ENCODE measurements around the gene PAK6.

PAK6 gene

DNA sequence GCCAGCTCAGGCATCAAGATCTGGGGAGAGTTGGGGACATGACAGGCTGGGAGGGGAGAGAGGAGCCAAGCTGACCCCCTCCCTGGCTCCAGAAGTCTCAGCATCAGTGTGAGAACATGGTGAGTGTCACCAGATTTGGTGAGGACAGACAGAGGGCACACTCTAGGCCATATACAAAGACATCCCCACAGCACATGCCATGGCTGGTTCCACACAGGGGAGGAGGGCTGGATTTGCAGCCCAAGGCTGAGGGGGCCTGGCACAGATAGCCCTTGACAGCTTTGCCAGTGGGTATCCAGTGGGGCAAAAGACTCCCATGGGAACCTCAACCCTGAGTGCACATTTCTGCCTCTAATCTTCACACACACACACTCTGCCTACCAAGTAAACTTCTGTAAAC lies 54.1 kb downstream of the PAK6 start:
- no peak for DNase-seq (ENCODE audit: low read depth)

DNA sequence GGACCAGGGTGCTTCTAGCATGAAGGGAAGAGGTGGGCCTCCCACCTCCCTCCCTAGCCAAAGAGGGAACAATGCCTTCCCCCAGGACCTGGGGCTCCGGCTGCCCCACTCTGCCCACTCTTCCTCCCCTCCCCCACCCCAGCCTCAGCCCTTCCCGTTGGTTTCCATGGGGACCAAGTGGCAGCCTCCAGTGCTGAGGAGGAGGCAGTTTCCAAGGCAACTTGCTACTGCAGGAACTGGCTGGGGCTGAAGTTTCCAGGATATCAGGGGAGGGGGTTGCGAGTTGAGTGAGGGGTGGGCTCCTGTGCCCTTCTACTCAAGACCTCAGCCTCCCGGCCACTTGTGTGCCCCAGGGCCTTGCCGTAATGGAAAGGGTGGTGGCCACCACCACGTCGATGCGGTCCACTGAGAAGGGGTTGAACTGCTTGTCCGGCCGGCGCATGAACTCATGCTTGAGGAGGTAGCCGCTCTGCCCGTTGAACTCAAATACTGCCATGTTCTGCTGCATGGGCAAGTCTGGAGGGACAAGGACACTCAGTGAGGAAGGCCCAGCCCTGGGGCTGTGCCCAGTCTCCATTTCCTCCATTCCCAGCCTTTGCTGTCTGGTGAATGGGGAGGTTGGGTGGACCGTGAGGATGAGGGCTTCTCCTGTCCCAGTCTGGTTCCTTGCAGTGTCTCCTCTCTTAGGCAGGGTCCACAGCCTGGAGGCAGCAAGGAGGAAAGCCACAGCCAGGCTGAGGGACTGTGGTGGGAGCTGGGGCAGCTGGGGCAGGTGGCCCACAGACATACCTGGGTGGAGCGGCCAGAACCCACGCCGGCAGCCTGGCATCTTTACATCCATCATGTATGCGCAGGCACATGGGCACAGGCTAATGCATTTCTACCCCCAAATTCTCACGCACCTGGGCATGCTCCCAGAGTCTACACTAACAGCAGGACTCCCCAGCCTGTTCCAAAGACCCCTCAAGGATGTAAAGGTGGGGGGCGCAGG lies 55.3 kb downstream of the PAK6 start:
- no peak for DNase-seq (ENCODE audit: low read depth)

DNA sequence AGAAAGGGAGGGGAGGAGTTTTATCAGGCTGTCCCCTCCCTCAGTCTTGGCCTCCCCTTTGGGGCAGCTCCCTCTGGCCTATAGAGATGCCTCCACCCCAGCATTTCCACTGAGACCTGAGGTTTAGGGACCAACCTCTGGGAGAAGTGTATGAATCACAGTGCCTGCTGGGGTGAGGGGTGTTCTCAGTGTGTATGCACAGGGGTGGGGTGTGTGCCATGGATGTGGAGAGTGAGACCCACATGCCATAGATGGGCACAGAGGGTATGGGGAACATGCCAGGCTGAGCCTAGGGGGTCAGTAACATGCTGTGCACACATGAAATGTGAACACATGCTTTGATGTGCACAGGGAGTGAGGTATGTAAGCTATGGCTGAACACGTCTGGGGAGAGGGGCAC lies 56.4 kb downstream of the PAK6 start:
- no peak for DNase-seq (ENCODE audit: low read depth)

DNA sequence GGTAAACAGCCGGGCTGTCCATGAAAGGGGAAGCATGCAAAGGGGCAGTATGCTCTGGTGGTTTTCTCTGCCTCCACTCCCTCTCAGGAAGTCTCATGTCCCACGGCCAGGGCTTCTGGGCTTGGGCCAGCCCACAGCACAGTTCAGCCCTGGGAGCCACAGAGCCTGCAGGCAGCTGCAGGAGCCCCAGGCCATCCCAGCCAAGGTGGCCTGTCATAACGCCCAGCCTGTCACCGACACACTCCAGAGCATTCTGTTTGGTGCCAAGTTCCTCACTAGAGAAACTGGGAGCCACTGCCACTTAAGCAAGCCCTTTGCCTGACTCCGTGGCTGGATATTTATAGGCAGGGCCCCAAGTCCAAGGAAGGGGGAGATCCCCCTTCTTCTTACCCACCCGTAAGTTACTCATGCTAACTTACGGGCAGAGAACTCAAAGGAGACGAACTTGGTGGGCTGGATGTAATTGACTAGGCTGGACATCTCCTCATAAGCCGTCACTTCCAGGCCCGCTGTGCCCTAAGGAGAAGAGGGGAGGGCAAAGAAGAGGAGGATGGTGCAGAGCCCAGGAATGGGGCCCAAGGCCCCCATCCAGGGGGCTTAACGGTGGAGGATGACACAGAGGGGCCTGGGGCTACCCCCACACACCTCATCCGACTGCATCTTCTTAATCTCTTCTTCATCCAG lies 57.2 kb downstream of the PAK6 start:
- no peak for DNase-seq (ENCODE audit: low read depth)

DNA sequence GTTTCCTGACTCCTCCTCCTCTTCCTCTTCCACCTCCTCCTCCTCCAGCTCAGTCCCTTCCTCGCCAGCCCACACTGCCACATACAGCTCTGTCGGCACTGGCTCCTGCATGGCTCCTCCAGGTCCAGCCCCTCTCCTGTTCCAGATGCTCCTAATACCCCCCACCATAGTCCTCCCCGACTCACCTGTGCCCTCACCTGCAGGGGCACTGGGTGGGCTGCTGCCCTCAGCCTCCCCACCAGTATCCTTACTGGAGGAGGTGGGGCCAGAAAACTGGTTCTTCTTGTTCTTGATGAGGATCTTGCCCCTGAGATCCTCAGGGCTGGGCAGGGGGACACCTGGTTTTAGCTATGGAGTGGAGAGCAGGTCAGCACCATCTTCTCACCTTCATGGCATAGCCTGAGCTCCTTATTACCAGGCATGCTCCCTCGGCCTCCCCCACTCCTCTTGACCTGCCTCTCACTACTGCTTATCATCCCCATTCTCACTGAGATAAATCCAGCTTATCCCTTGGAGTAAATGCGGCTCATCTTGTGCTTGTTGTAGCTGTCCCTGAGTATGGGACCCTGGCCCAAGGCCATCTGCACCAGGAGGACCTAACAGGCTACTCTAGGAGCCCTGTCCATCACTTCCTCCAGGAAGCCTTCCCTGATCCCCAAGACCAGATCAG lies 57.8 kb downstream of the PAK6 start:
- no peak for DNase-seq (ENCODE audit: low read depth)

DNA sequence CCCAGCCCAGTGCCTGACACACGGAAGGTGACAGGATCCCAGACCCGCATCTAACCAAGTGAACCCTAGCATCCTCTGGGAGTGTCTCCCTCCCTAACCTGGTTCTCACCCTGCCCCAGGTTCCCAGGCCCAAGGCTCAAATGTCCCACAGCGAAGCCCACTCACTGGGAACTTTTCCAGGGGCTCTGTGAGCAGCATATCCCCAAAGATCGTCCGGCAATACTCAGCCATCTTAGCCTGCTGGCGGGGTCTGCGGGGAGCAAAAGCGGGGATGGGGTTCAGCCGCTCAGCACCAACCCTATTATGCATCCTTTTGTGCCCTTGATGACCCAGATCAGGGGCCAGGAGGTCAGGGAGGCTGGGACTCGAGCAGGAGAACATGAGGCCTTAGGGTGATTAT lies 58.5 kb downstream of the PAK6 start:
- no peak for DNase-seq (ENCODE audit: low read depth)

DNA sequence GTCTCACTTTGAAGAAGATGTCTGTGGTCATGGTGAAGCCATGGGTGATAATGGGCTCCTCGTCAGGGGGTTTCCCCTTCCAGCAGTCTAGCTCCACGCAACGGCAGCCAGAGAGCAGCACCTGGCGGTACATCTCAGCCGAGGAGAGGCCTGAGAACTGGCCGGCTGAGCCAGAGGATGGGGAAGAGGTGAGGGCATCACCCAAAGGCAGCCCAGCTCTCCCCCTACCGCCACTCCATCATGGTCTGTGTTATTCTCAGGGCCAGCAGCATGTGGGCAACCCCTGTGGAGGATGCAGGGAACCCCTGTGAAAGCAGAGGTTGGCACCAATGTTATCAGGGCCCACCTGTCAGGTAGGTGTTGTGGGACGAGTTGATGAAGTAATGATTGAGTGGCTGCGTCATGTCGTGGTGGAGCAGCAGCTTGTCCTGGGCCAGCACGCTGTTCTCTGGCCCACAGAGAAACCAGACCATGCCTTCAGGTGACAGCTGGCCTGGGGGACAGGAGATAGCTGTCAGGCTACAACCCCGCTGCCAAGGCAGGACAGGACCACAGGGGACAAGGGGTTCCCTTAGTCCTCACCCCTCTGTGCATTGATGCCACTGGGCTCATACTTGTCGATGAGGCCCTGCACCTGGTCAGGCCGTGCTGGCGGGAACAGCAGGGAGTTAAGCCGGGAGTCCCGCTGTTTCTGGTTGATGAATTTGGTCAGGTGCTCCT lies 59.5 kb downstream of the PAK6 start:
- DNase-seq (ENCODE audit: low read depth) = no peak

DNA sequence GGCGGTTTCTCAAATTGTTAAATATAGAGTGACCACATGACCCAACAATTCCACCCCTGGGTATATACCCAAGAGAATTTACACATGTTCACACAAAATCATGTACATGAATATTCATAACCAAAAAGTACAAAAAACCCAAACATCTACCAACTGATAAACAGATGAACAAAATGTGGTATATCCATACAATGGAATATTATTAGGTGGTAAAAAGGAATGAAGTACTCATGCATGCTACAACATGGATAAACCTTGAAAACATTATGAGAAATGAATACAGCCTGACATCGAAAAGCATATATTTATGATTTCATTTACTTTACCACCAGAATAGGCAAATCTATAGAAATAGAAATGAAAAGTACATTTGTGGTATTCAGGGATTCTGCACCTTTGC lies 61.5 kb downstream of the PAK6 start:
- DNase-seq (ENCODE audit: low read depth) = no peak

DNA sequence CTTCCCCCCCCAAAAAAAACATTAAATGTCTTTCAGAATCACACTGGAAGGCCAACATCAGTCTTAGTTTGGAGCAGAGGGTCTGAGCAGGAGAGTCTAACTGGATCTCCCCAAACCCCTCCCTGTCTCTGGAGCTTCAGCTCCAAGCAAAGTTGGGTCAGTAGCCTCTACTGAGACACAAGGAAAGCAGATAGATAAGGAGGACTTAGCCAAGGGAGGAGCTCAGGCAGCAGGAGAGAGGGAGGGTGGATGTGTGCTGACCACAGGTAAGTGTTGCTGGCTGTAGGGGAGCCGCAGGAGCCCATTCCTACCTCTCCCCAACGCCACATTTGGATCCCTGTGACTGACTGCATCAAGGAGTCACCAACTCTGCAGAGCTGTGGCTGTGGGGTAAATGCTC lies 61.9 kb downstream of the PAK6 start:
- no peak for DNase-seq (ENCODE audit: low read depth)

DNA sequence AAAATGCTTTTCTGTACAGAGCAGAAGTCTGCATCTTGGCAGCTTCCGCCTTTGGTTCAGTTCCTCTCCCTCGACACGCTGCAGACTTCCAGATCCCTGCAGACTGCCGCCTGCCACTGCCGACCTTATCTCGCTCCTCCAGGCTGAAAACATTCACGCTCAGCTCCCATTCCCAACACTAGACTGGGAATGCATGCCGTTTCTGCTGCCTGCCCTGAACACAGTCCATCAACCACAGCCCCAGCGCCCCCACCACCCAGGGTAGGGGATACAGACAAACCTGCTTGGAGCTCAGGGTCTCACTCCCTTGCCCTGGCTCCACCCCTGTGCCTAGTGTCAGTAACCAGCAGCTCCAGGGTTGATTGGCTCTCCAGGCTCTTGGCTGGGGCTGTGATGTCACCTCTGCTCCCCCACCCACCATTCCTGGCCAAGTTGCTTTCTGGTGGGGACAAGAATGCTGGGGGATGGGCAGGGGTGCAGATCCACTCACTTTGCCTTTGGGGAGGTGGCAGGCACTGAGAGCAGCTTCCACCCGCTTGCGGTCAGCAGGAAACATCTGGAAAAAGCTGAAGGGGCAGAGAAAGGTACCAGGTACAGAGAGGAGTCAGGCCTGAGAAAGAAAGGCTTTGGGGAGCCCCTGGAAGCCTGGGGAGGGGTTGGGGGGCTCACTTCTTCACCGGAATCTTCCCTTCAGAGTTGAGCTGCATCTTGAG lies 62.8 kb downstream of the PAK6 start:
- no peak for DNase-seq (ENCODE audit: low read depth)

DNA sequence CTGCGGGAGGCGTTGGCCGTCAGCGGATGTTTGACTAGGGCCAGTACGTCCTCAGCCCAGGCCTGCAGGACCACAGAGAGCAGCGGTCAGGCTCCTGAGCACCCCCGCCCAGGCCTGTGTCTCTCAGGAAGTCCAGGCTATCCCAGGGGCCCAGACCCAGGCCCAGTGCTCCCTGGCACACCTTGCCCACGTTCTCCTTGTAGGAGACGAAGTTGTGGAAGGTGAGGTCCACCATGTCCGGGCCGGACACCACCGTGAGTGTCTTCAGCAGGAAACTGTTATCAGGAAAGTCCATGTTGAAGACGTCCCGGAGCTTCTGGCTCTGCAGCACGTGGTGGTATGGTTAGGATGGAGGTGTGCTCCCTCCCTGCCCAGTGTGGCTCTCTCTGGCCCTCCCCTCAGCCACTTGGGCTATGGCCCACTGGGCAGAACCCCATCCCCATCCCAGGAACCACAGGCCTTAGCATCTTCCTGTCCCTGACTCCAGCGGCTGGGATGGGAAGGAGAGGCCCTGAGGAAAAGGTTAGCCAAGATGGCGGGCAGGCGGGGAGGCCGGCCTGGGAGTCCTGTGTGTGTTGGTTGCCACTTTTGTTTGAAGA lies 63.5 kb downstream of the PAK6 start:
- no peak for DNase-seq (ENCODE audit: low read depth)

DNA sequence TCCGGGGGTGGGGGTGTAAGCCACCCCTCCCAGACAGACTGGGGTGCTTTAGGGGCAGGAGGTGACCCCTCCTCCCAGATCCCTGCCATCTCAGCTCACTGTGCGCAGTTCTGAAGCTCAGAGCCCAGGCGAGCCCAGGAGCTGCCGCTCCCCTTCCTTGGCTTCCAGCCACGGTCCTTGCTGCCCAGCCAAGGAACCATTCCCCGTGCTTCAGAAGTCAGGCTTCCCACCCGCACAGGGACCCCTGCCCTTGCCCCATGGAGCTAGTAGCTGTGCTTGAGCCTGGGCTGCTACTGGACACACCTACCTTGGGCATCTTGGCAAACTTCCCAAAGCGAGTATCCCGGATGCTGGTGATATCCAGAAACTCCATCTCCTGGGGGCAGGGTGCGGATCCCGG lies 64.1 kb downstream of the PAK6 start:
- DNase-seq (ENCODE audit: low read depth) = no peak

DNA sequence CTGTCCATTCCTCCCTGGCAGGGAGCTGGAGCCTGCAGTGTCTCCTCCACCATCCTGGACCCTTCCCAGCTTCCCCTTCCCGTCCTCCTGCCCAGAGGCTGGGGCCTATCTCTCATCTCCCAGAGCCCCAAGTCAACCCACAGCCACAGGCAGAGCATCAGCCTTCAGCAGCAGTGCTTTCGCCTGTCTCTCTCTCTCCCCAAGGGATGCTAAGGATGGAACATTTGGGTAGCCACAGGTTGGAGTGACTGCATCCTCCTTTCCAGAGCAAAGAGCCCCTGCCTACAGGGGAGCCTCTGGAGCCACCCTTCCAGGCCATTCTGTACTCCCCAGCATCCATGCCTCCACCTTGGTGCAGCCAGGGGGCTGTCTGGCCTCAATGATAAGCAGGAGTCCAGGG lies 64.7 kb downstream of the PAK6 start:
- no peak for DNase-seq (ENCODE audit: low read depth)

DNA sequence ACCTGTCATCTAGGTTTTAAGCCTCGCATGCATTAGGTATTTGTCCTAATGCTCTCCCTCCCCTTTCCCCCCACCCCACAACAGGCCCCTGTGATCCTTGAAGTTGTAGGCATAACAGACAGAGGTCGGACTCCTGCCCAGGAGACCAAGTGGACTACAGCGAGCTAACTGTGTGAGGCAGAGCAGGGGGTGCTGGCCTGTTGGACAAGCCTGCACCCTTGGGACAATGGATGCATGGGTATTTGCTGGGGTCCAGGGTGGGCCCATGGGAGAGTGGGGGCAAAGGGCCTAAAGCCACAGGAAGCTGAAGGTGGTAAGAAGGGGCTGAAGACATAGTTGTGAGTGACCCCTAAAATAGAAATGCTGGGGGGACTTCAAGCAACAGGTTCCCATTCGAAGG lies 66.4 kb downstream of the PAK6 start:
- DNase-seq (ENCODE audit: low read depth) = no peak

DNA sequence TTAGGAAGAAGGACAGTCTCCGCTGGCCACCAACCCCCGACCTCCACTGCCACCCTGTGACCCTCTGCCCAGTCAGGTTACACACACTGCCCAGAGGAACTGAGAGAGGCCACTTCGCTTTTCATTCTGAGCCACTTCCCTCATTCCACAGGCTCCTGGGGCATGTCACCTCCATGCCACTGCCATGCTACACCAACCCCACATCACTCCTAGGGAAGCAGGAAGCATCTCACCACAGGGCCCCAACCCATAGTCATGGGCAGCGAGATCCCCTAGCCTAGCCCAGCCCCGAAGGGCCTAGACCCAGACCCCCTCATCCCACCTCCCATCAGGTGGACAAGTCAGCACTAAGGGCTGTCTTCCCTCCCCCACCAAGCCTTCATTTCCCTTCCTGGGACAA lies 67.5 kb downstream of the PAK6 start:
- no peak for DNase-seq (ENCODE audit: low read depth)

DNA sequence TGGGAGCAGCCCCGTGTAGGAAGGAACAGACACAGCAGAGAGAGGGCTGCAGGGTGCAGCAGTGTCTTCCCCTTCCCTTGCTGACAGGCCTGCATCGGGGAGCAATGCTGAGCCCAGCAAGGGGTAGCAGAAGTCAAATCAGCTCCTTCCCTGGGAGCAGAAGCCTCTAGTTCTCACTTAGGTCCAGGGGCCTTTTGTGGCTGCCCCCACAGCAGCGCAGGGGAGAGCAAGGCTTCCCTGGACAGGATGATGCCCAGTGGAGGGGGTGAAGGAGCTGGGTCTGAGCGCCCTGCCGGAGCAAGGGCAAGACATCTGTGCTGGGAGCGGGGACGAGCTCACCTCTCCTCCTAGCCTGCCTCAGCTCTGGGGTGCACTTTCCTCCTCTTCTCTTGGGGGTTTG lies 68.0 kb downstream of the PAK6 start:
- no peak for DNase-seq (ENCODE audit: low read depth)

DNA sequence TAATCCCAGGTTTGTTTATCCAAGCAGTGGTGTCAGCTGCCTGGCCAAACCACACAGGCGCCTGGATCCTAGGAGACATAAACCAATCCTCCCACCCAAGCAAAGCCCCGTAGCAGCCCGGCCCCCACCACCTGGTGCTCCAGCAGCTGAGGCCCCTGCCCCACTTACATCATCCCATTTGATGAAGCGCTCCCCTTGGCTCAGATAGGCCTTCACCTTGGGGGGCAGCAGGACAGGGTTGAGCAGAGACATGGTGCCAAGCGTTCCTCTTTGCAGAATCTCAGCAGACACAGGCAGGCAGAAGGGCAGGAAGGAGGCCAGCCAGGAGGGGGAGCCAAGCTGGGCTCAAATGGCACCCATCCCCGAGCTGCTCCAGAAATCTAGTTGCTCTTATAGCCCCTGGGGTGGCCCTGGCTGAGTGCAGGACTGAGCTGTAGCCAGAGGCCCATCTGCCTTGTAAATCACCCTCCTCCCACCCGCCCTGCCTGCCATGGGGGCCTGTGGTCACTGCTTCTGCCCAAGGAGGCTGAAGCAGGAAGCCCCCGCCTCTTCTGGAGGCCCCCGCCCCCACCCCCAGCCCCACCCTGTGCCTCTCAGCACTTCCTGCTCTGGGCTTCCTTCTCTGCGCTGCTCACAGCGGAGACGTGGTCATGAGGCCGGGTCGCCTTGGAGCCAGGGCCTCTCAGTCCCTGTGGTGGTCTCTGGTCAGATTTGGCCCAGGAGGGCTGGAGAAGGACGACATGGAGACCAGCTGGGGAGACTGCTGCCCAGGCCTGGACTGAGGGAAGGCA lies 68.8 kb downstream of the PAK6 start, which contains the start of gene PLCB2:
TSS of gene PLCB2 (minus strand) at position 515 of the 791 bp plus-strand sequence. CDS start at position 252, 263 bp downstream.
- peak; percentile 37 for DNase-seq (ENCODE audit: low read depth)

DNA sequence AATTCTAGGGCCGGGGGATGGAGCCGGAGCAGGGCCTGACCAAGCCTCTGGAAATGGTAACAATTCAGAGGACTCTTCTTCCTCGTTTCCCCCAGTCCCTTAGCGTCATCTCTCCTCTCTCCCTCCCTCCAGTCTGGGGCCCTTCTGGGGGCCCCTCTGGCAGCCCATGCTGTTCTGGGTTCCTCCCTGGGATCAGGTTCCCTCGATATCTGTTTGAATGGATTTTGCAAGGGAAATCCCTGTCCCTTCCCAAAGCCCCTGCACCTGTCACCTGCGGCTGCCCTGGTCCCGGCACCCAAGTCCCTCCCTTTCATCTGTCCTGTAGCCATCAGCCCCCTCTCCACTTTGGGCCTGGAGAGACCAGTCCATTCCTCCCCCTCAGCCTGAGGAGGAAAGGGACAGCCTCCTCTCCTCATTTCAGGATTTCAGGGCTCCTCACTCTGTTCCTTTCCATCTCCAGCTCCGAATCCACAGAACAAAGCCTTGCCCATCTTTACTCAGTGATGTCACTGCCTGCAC lies 70.5 kb downstream of the PAK6 start:
- DNase-seq (ENCODE audit: low read depth) = no peak

DNA sequence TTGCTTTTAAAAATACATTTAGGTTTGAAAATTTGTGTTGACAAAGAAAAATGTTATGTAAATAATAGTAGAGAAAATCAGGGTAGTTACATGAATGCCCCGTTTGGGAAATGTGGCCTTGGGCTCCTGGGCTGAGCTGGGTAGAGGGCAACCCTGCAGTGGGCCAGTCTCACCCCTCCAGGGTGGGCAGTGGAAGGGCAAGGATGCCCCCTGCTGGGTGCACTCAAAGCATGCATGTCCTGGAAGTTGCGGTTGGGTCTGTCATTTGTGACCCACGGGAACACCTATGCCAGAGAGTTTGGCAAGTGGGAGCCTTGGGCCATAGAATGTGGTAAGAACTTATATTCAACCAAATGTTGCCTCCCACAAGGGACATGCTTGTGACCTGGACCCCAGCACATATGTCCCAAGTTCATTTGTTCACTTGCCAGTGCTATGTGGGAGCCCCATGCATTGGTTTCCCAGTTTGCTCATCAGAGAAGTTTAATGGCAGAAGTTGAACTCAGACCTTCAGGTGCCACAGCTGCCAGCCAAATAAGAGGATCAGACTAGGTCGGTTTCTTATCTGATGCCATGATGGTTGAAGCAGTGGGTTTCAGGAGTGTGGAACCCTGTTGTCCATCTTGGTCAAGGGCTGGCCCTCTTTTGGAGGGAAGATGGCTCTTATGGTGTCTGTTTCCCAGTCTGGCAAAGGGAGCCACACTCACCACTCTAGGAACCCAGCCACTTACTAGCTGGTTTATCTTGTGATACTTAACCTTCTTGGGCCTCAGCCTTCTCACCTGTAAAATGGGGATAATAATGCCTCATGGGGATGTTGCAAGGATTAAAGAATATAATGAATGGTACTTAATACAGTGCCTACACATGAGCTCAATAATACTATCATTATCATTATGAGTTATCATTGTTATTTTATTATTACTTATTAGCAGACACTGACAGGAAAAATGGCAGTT lies 71.4 kb downstream of the PAK6 start:
- DNase-seq (ENCODE audit: low read depth) = no peak

All from stimulated activated CD4-positive, alpha-beta T cell treated with anti-CD3 and anti-CD28 coated beads, Interleukin-2, amount 100 ng/mL, for 4 hours (primary cell).